ENCODE results near the gene FLT1. TPM values are rescaled to one million over a fixed set of nuclear protein-coding genes. Genes with fewer than 3 reads are reported as not detected.

Gene FLT1
- total and polyA plus RNA-seq, 9 donors = 5.8 to 31.4 (median 9.9) TPM

- 33 to 51% (median 37%) methylated on average over 2 of the region's 2 CpGs for WGBS, 3 donors
- Histone ChIP-seq H3K27me3 (no peaks in the 10 kb centered on the region), H3K4me1 (ENCODE audit: insufficient read depth) (no peaks in the 10 kb centered on the region), H3K27ac (no peak overlapping the region), H3K9me3 (no peaks in the 10 kb centered on the region), H3K36me3 (no peaks in the 10 kb centered on the region), H3K4me3 (no peak overlapping the region)
- TF ChIP-seq POLR2A (IDR thresholded peaks at IDR 0.05) (no peak), EP300 (IDR thresholded peaks at IDR 0.05) (no peak)
- TF ChIP-seq, protein P1, sequence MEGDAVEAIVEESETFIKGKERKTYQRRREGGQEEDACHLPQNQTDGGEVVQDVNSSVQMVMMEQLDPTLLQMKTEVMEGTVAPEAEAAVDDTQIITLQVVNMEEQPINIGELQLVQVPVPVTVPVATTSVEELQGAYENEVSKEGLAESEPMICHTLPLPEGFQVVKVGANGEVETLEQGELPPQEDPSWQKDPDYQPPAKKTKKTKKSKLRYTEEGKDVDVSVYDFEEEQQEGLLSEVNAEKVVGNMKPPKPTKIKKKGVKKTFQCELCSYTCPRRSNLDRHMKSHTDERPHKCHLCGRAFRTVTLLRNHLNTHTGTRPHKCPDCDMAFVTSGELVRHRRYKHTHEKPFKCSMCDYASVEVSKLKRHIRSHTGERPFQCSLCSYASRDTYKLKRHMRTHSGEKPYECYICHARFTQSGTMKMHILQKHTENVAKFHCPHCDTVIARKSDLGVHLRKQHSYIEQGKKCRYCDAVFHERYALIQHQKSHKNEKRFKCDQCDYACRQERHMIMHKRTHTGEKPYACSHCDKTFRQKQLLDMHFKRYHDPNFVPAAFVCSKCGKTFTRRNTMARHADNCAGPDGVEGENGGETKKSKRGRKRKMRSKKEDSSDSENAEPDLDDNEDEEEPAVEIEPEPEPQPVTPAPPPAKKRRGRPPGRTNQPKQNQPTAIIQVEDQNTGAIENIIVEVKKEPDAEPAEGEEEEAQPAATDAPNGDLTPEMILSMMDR (IDR thresholded peaks at IDR 0.05) = no peak
- intact Hi-C loops (cut with DNase I) = no loop called here
- no peak for DNase-seq
These were observed 47.0 kb upstream of the FLT1 start for GRCh38 chr13:28541966-28542365.

GRCh38 chr13:28540612-28541011 is 45.7 kb upstream of the FLT1 start:
- Histone ChIP-seq H3K36me3 (no peaks in the 10 kb centered on the region), H3K27me3 (no peaks in the 10 kb centered on the region), H3K27ac (no peak overlapping the region), H3K4me3 (no peak overlapping the region), H3K4me1 (ENCODE audit: insufficient read depth) (no peaks in the 10 kb centered on the region), H3K9me3 (no peaks in the 10 kb centered on the region)
- no peak for TF ChIP-seq EP300 (IDR thresholded peaks at IDR 0.05)
- no peak for TF ChIP-seq POLR2A (IDR thresholded peaks at IDR 0.05)
- TF ChIP-seq, protein P1 (IDR thresholded peaks at IDR 0.05) = no peak
- 42 to 55% (median 50%) methylated on average over 6 of the region's 6 CpGs for WGBS, 3 donors
- DNase-seq = no peak
- intact Hi-C loops (cut with DNase I) = no loop called here

GRCh38 chr13:28539625-28540286 is 44.8 kb upstream of the FLT1 start:
- H3K9me3 ChIP-seq = no peaks in the 10 kb centered on the region
- TF ChIP-seq POLR2A (IDR thresholded peaks at IDR 0.05) (no peak), EP300 (IDR thresholded peaks at IDR 0.05) (no peak)
- TF ChIP-seq, protein P1 (IDR thresholded peaks at IDR 0.05) = no peak
- no peaks in the 10 kb centered on the region for H3K4me1 ChIP-seq (ENCODE audit: insufficient read depth)
- no peaks in the 10 kb centered on the region for H3K36me3 ChIP-seq
- intact Hi-C loops (cut with DNase I) = no loop called here
- H3K27ac ChIP-seq = no peak overlapping the region
- no peak overlapping the region for H3K4me3 ChIP-seq
- no peaks in the 10 kb centered on the region for H3K27me3 ChIP-seq
- whole genome bisulfite sequencing, 3 donors = 74 to 84% (median 83%) methylated on average over 2 of the region's 2 CpGs
- DNase-seq = no peak

- H3K4me3 ChIP-seq = no peak overlapping the region
- DNase-seq = no peak
- WGBS, 3 donors = 71 to 76% (median 73%) methylated on average over 3 of the region's 3 CpGs
- no peaks in the 10 kb centered on the region for H3K27me3 ChIP-seq
- H3K9me3 ChIP-seq = no peaks in the 10 kb centered on the region
- TF ChIP-seq POLR2A (IDR thresholded peaks at IDR 0.05) (no peak), EP300 (IDR thresholded peaks at IDR 0.05) (no peak)
- H3K4me1 ChIP-seq (ENCODE audit: insufficient read depth) = no peaks in the 10 kb centered on the region
- H3K27ac ChIP-seq = no peak overlapping the region
- no peaks in the 10 kb centered on the region for H3K36me3 ChIP-seq
- intact Hi-C loops (cut with DNase I) = no loop called here
These were observed 44.0 kb upstream of the FLT1 start for GRCh38 chr13:28538932-28539331.

DNA sequence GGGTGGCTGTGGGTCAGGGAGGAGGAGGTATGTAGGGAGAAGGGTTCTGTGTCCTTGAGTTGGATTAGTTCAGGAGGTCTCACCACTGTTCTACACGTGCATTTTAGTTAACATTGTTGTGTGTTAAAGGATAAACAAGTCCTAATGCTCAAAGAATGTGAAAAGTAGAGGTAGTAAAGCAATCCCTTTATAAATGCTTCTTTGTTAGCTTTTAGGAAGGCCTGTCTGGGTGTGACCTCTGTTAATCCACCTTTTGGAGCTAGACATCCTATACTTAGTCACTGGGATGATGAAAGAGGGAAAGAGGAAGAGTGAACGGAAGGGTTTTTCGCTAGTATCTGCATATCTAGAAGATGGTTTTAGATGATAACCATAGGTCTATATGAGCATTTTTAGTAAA is 42.2 kb upstream of the FLT1 start:
- Histone ChIP-seq H3K36me3 (no peaks in the 10 kb centered on the region), H3K27ac (no peak overlapping the region), H3K9me3 (no peaks in the 10 kb centered on the region), H3K27me3 (no peaks in the 10 kb centered on the region), H3K4me1 (ENCODE audit: insufficient read depth) (no peaks in the 10 kb centered on the region), H3K4me3 (no peak overlapping the region)
- intact Hi-C loops (cut with DNase I) = no loop called here
- no peak for DNase-seq
- 46 to 66% (median 50%) methylated on average over 3 of the region's 3 CpGs for WGBS, 3 donors
- TF ChIP-seq, protein P1 (IDR thresholded peaks at IDR 0.05) = no peak
- no peak for TF ChIP-seq POLR2A (IDR thresholded peaks at IDR 0.05)
- TF ChIP-seq EP300 (IDR thresholded peaks at IDR 0.05) = no peak
